GM12878 (cell line): ENCODE measurements around the gene ANAPC15.

Source experiments
- CEBPB ChIP-seq, 2 experiments: fragments of 150-350 bp in 1 of 2; IDR thresholded peaks; 2 replicates each; pipeline ENCODE4 v1.6.1; 2012 to 2014; ENCODE audit warnings: low read depth in 2 of 2, low read length in 2 of 2, borderline replicate concordance in 1 of 2, inconsistent platforms in 1 of 2
- GABPA ChIP-seq: IDR thresholded peaks from 2 replicates; pipeline ENCODE4 v1.6.1; 2014; ENCODE audit warnings: antibody characterized with exemption, low read depth, mild to moderate bottlenecking, inconsistent platforms
- JUND ChIP-seq: IDR thresholded peaks from 2 replicates; pipeline ENCODE4 v1.6.1; 2012; ENCODE audit warnings: low read depth, mild to moderate bottlenecking, low read length, improper control_type of control experiment, moderate library complexity
- MEF2A ChIP-seq: IDR thresholded peaks from 2 replicates; pipeline ENCODE4 v1.6.1; 2011; ENCODE audit warnings: low read depth, mild to moderate bottlenecking, low read length, moderate library complexity; ENCODE audit not compliant: insufficient read depth
- POLR2A ChIP-seq: IDR thresholded peaks from 2 replicates; pipeline ENCODE4 v1.6.1; 2011; ENCODE audit warnings: low read depth, mild to moderate bottlenecking, low read length
- POLR2AphosphoS5 ChIP-seq: IDR thresholded peaks from 2 replicates; pipeline ENCODE4 v1.6.1; 2011; ENCODE audit warnings: mild to moderate bottlenecking, low read length, inconsistent platforms
- SMAD1 ChIP-seq: fragments of 450-650 bp; IDR thresholded peaks from 2 replicates; pipeline ENCODE4 v1.6.1; 2018; ENCODE audit warnings: mild to moderate bottlenecking, low read depth; ENCODE audit not compliant: partially characterized antibody
- SMARCA5 ChIP-seq: fragments of 450-650 bp; IDR thresholded peaks from 2 replicates; pipeline ENCODE4 v1.6.1; 2017; ENCODE audit warnings: mild to moderate bottlenecking
- SREBF1 ChIP-seq: IDR thresholded peaks from 2 replicates; pipeline ENCODE4 v1.6.1; 2012; ENCODE audit warnings: mild to moderate bottlenecking, low read length
- SREBF2 ChIP-seq: IDR thresholded peaks from 2 replicates; pipeline ENCODE4 v1.6.1; 2012; ENCODE audit warnings: mild to moderate bottlenecking, low read length
- TAF1 ChIP-seq: IDR thresholded peaks from 2 replicates; pipeline ENCODE4 v1.6.1; 2011; ENCODE audit warnings: mild to moderate bottlenecking, low read depth, low read length, borderline replicate concordance
- YY1 ChIP-seq: IDR thresholded peaks from 2 replicates; pipeline ENCODE4 v1.6.1; 2011; ENCODE audit warnings: low read depth, mild to moderate bottlenecking, low read length
- TF ChIP-seq, protein P1 (sequence below), 3 experiments: IDR thresholded peaks in 2 of 3; conservative IDR thresholded peaks in 1 of 3; 2 replicates each; pipeline ENCODE4 v1.5.1; 2011; ENCODE audit warnings: low read depth in 3 of 3, low read length in 3 of 3, mild to moderate bottlenecking in 3 of 3, control low read depth in 2 of 3, moderate library complexity in 2 of 3, inconsistent platforms in 1 of 3, mixed read lengths in 1 of 3; ENCODE audit not compliant: control insufficient read depth in 2 of 3, insufficient read depth in 1 of 3; ENCODE audit errors: extremely low read depth in 1 of 3
- TF ChIP-seq, protein P2 (sequence below): fragments of 450-650 bp; IDR thresholded peaks from 2 replicates; pipeline ENCODE4 v1.6.1; 2017; ENCODE audit warnings: mild to moderate bottlenecking, low read depth, inconsistent platforms; ENCODE audit not compliant: poor library complexity, severe bottlenecking

DNA sequence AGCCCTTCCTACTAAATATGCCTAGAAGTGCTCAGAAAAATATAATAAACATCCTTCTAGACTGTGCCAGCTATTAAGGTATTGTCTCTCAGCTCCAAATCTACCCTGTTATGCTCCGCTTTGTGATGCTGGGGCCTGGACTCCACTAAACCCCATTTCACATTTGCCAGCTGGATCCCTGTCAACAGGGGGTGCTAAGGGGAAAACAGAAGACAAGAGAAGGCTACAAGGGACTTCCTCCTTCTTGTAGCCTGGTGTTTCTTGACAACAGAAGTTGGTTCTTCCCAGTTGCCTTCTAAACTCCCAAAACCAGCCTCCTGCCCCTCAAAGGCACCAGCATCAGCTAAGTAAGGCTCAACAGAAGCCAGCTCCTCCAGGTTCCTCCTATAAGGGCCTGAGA is 37.4 kb downstream of the ANAPC15 start:
- TF ChIP-seq JUND (no peak), CEBPB (IDR thresholded peaks at IDR 0.05; ENCODE audit: borderline replicate concordance in 1 of 2, low read depth in 2 of 2, low read length in 2 of 2) (no peak), SREBF2 (no peak), SMAD1 (no peak), TAF1 (no peak), GABPA (no peak), YY1 (no peak), MEF2A (no peak), POLR2AphosphoS5 (no peak), SMARCA5 (no peak), POLR2A (no peak), SREBF1 (no peak)
- TF ChIP-seq, protein P1, sequence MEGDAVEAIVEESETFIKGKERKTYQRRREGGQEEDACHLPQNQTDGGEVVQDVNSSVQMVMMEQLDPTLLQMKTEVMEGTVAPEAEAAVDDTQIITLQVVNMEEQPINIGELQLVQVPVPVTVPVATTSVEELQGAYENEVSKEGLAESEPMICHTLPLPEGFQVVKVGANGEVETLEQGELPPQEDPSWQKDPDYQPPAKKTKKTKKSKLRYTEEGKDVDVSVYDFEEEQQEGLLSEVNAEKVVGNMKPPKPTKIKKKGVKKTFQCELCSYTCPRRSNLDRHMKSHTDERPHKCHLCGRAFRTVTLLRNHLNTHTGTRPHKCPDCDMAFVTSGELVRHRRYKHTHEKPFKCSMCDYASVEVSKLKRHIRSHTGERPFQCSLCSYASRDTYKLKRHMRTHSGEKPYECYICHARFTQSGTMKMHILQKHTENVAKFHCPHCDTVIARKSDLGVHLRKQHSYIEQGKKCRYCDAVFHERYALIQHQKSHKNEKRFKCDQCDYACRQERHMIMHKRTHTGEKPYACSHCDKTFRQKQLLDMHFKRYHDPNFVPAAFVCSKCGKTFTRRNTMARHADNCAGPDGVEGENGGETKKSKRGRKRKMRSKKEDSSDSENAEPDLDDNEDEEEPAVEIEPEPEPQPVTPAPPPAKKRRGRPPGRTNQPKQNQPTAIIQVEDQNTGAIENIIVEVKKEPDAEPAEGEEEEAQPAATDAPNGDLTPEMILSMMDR (IDR thresholded peaks at IDR 0.05 in 2 of 3, conservative IDR thresholded peaks at IDR 0.05 in 1 of 3; ENCODE audit: control insufficient read depth in 2 of 3, extremely low read depth in 1 of 3, insufficient read depth in 1 of 3, low read depth in 3 of 3, low read length in 3 of 3): peak; percentile 32 to 59 (median 41)
- TF ChIP-seq, protein P2, sequence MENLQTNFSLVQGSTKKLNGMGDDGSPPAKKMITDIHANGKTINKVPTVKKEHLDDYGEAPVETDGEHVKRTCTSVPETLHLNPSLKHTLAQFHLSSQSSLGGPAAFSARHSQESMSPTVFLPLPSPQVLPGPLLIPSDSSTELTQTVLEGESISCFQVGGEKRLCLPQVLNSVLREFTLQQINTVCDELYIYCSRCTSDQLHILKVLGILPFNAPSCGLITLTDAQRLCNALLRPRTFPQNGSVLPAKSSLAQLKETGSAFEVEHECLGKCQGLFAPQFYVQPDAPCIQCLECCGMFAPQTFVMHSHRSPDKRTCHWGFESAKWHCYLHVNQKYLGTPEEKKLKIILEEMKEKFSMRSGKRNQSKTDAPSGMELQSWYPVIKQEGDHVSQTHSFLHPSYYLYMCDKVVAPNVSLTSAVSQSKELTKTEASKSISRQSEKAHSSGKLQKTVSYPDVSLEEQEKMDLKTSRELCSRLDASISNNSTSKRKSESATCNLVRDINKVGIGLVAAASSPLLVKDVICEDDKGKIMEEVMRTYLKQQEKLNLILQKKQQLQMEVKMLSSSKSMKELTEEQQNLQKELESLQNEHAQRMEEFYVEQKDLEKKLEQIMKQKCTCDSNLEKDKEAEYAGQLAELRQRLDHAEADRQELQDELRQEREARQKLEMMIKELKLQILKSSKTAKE: no peak
